IPS-15b (cell line): ENCODE results near the gene TCEA3.

ENCODE experiments used
- H3K27me3 ChIP-seq: one replicate; pipeline ENCODE4 v1.6.1; 2013; ENCODE audit warnings: low read length; ENCODE audit not compliant: control insufficient read depth, insufficient read depth
- H3K36me3 ChIP-seq: one replicate; pipeline ENCODE4 v1.6.1; 2013; ENCODE audit warnings: low read length; ENCODE audit not compliant: control insufficient read depth, insufficient read depth
- H3K4me1 ChIP-seq: one replicate; pipeline ENCODE4 v1.6.1; 2013; ENCODE audit warnings: mild to moderate bottlenecking, low read length; ENCODE audit not compliant: control insufficient read depth, insufficient read depth
- H3K4me3 ChIP-seq: one replicate; pipeline ENCODE4 v1.5.1; 2013; ENCODE audit warnings: low read depth, low read length
- H3K9ac ChIP-seq: one replicate; pipeline ENCODE4 v1.6.1; 2013; ENCODE audit warnings: low read depth, mild to moderate bottlenecking, low read length
- H3K9me3 ChIP-seq: one replicate; pipeline ENCODE4 v1.6.1; 2013; ENCODE audit warnings: mild to moderate bottlenecking, low read length; ENCODE audit not compliant: control insufficient read depth, insufficient read depth

Gene TCEA3

GRCh38 chr1:23427550-23427949, 3.0 kb upstream of the TCEA3 start:
- Histone ChIP-seq H3K4me3 (no peak overlapping the region), H3K9ac (no peak overlapping the region), H3K27me3 (peaks cover 59% of the 10 kb centered on the region), H3K4me1 (peaks cover 5% of the 10 kb centered on the region), H3K9me3 (no peaks in the 10 kb centered on the region), H3K36me3 (peaks cover 14% of the 10 kb centered on the region)

GRCh38 chr1:23426828-23427227, 2.3 kb upstream of the TCEA3 start:
- Histone ChIP-seq H3K27me3 (peaks cover 65% of the 10 kb centered on the region), H3K4me3 (no peak overlapping the region), H3K36me3 (peaks cover 13% of the 10 kb centered on the region), H3K4me1 (peaks cover 5% of the 10 kb centered on the region), H3K9ac (no peak overlapping the region), H3K9me3 (no peaks in the 10 kb centered on the region)

DNA sequence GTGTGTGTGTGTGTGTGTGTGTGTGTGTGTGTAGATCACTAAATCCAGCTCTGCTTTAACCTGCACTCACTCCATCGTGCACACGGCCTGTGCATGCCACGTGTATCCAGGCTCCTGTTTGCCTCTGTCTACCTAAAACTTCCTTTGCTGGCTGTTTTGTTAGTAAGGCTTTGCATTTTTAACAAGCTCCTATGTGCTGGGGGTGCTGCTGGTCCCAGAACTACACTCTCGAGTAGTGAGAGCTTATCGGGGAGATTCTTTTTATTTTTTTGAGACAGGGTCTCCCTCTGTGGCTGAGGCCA, 596 bp upstream of the TCEA3 start:
- Histone ChIP-seq H3K9me3 (no peaks in the 10 kb centered on the region), H3K36me3 (peaks cover under 1% of the 10 kb centered on the region), H3K4me1 (peaks cover 5% of the 10 kb centered on the region), H3K4me3 (peak overlapping the region; percentile 46), H3K27me3 (peaks cover 82% of the 10 kb centered on the region), H3K9ac (no peak overlapping the region)

- Histone ChIP-seq H3K9ac (no peak overlapping the region), H3K27me3 (peaks cover 92% of the 10 kb centered on the region), H3K36me3 (no peaks in the 10 kb centered on the region), H3K4me1 (peaks cover 5% of the 10 kb centered on the region), H3K4me3 (peak overlapping the region; percentile 37), H3K9me3 (no peaks in the 10 kb centered on the region)
Measured at GRCh38 chr1:23423415-23424292, 894 bp downstream of the TCEA3 start.

DNA sequence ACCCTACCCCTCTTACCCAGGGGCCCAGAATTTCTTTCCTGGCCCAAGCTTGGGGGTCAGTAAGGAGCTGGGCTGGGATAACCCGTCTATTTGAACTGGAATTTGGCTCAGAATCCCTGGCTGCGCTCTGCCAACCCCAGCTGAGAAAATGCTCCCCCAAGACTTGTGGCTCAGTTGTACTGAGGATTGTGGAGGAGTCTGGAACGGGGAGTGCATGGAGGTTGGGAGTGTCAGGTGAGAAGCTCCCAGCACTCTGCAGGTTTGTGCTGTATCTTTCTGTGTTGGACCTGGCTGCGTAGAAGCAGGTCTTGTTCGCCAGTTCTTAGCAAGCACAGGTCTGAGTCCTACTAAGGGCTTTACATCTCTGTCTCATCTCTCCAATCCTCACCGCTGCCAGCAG, 1.6 kb downstream of the TCEA3 start:
- Histone ChIP-seq H3K27me3 (peaks cover 94% of the 10 kb centered on the region), H3K36me3 (no peaks in the 10 kb centered on the region), H3K4me3 (peak overlapping the region; percentile 30), H3K9me3 (no peaks in the 10 kb centered on the region), H3K4me1 (peaks cover 5% of the 10 kb centered on the region), H3K9ac (no peak overlapping the region)

DNA sequence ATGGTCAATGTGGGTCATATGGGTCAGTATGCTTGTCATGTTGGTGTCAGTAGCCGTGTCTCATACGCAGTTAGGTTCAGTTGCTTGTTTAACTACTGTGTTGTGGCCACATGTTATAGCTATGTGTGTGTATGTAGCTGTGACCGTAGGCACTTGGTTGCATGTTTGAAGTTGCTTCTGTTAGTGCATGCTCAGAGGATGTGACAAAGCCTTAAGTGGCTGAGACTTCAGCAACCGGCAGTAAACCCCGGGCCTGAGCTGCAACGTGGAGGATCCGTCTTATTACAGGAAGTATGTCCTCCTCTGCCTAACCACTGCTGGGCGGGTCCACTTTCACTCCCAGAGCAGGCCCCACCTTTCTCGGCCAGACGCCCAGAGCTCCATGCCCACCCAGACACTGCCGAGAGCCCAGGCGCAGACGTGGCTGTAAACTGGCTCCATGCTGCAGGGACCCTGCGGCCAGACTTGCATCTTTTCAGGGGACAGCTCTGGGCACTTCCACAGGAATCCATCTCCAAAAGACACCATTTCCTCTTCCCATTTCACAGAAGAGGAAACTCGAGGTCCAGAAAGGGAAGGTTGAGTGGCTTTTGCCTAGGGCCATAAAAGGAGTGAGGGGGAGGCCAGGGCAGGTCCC, 2.2 kb downstream of the TCEA3 start:
- H3K9me3 ChIP-seq = no peaks in the 10 kb centered on the region
- H3K36me3 ChIP-seq = no peaks in the 10 kb centered on the region
- peaks cover 5% of the 10 kb centered on the region for H3K4me1 ChIP-seq
- peaks cover 94% of the 10 kb centered on the region for H3K27me3 ChIP-seq
- H3K4me3 ChIP-seq = no peak overlapping the region
- H3K9ac ChIP-seq = no peak overlapping the region

GRCh38 chr1:23421753-23422240, 2.8 kb downstream of the TCEA3 start:
- Histone ChIP-seq H3K9me3 (no peaks in the 10 kb centered on the region), H3K4me1 (peaks cover 5% of the 10 kb centered on the region), H3K4me3 (no peak overlapping the region), H3K9ac (no peak overlapping the region), H3K36me3 (no peaks in the 10 kb centered on the region), H3K27me3 (peaks cover 94% of the 10 kb centered on the region)

DNA sequence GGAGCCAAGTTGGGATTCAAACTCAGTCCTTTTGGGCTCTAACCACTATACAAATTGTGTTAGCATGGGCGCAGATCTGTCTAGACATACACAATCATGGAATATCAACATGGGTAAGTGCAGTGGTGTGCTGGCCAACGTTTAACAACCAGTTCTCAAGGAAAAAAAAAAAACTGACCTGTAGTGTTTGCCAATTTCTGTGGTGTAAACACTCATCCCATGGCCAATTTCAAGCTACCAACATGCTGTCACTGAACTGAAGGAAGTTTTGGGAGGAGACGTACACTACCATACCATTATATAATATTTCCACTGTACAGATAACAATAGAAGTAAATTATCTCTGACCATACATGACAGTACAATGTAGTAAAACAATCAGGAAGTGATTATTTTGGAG, 3.2 kb downstream of the TCEA3 start:
- H3K27me3 ChIP-seq = peaks cover 94% of the 10 kb centered on the region

DNA sequence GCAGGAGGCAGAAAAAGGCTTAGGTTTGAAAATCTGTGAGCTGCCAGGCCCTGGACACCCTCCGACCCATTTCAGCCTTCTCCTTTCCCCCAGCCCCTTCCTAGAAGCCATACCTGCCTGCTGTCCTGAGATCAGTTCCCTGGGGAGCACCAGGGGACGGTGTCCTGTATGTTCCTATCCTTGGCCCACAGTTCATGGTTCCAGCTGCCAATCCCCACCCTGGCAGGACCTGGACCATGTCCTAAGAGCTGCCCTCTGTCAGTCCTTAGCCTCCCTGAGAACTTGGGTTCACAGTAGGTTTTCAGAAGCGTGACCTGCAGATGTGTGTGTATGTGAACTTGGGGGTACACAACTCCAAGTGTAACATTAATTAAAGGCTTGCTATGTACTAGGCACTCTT, 3.8 kb downstream of the TCEA3 start:
- no peaks in the 10 kb centered on the region for H3K9me3 ChIP-seq
- no peak overlapping the region for H3K4me3 ChIP-seq
- no peaks in the 10 kb centered on the region for H3K36me3 ChIP-seq
- H3K9ac ChIP-seq = no peak overlapping the region
- H3K4me1 ChIP-seq = peaks cover 5% of the 10 kb centered on the region
- peaks cover 93% of the 10 kb centered on the region for H3K27me3 ChIP-seq

More for the DNA sequence above, 3.2 kb downstream of the TCEA3 start:
- no peak overlapping the region for H3K9ac ChIP-seq
- no peaks in the 10 kb centered on the region for H3K9me3 ChIP-seq
- peaks cover 5% of the 10 kb centered on the region for H3K4me1 ChIP-seq
- no peak overlapping the region for H3K4me3 ChIP-seq
- no peaks in the 10 kb centered on the region for H3K36me3 ChIP-seq

- no peak overlapping the region for H3K4me3 ChIP-seq
- H3K36me3 ChIP-seq = no peaks in the 10 kb centered on the region
- H3K4me1 ChIP-seq = peaks cover 5% of the 10 kb centered on the region
- H3K9ac ChIP-seq = no peak overlapping the region
- peaks cover 94% of the 10 kb centered on the region for H3K27me3 ChIP-seq
- H3K9me3 ChIP-seq = no peaks in the 10 kb centered on the region
Measured at GRCh38 chr1:23419180-23419579, 5.4 kb downstream of the TCEA3 start.

DNA sequence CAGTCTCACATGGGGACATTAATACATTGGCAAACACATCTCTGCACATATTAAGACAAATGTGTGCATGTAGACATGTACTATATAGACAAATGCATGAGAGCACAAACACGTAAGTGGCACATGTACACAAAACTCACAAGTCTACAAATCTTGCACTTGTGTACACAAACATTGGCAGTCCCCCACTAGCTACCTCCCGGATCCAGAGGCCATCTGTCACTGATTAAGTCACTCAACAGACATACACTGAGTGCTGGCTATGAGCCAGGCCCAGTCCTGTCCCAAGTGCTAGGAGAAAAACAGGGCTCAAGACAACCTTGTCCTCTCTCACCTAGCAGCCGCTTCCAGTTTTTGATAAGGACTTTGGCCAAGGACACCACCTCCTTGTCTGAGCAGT, 7.0 kb downstream of the TCEA3 start:
- no peaks in the 10 kb centered on the region for H3K4me1 ChIP-seq
- H3K27me3 ChIP-seq = peaks cover 91% of the 10 kb centered on the region
- no peak overlapping the region for H3K4me3 ChIP-seq
- H3K9ac ChIP-seq = no peak overlapping the region
- no peaks in the 10 kb centered on the region for H3K9me3 ChIP-seq
- no peaks in the 10 kb centered on the region for H3K36me3 ChIP-seq

DNA sequence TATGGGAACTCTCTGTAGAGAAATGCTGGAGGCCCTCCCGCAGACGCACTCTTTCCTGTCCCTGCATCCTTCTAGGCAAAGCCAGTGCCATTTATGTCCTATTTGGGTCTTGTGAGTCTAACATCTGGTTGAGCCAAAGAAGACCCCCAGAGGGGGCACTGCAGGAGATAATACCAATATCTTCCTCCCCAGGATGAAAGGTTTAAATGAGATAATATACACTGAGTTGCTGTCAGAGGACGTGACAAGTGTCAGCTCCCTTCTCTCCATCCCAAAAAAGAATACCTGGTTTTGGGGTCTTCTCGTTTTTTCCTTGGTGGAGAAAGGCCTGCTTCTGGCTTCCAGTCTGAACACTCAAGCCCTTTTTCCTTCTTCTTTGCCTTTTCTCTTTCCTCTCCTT, 7.6 kb downstream of the TCEA3 start:
- Histone ChIP-seq H3K27me3 (peaks cover 87% of the 10 kb centered on the region), H3K9ac (no peak overlapping the region), H3K4me3 (no peak overlapping the region), H3K36me3 (no peaks in the 10 kb centered on the region), H3K9me3 (no peaks in the 10 kb centered on the region), H3K4me1 (no peaks in the 10 kb centered on the region)
